ENCODE data around the gene VWF. TPM values are rescaled to one million over a fixed set of nuclear protein-coding genes. Genes with fewer than 3 reads are reported as not detected.
"Not testable (repeated sequence)": the region's sequence is repeated elsewhere in the genome, so short reads cannot be mapped to it uniquely, and the experiment has no call there.

VWF gene
- total RNA-seq, 1 donor: 0.72 TPM

- TF ChIP-seq, protein P1, sequence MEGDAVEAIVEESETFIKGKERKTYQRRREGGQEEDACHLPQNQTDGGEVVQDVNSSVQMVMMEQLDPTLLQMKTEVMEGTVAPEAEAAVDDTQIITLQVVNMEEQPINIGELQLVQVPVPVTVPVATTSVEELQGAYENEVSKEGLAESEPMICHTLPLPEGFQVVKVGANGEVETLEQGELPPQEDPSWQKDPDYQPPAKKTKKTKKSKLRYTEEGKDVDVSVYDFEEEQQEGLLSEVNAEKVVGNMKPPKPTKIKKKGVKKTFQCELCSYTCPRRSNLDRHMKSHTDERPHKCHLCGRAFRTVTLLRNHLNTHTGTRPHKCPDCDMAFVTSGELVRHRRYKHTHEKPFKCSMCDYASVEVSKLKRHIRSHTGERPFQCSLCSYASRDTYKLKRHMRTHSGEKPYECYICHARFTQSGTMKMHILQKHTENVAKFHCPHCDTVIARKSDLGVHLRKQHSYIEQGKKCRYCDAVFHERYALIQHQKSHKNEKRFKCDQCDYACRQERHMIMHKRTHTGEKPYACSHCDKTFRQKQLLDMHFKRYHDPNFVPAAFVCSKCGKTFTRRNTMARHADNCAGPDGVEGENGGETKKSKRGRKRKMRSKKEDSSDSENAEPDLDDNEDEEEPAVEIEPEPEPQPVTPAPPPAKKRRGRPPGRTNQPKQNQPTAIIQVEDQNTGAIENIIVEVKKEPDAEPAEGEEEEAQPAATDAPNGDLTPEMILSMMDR (IDR thresholded peaks at IDR 0.05; ENCODE audit: extremely low read depth, low read depth, low read length): no peak
Measured at GRCh38 chr12:6104027-6104426, 20.4 kb downstream of the VWF start.

DNA sequence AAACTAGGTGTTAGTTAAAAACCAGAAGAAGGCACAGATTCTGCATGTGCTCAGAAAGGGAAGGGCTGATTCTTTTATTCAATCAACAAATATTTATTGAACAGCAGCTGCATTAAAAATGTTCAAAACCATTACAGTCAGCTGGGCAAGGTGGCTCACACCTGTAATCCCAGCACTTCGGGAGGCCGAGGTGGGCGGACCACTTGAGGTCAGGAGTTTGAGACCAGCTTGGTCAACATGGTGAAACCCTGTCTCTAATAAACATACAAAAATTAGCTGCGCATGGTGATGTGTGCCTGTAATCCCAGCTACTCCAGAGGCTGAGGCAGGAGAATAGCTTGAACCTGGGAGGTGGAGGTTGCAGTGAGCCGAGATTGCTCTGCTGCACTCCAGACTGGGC is 22.4 kb downstream of the VWF start:
- H4K20me1 ChIP-seq (ENCODE audit: insufficient read depth, low read length); H2AFZ ChIP-seq (ENCODE audit: low read length); H3K9me3 ChIP-seq (ENCODE audit: low read depth, low read length); H3K27me3 ChIP-seq (ENCODE audit: insufficient read depth, low read length); DNase-seq (ENCODE audit: insufficient read length, low spot score, missing footprints); H3K4me1 ChIP-seq (ENCODE audit: insufficient read depth, low read length); H3K4me3 ChIP-seq (ENCODE audit: insufficient read depth, low read length); H3K36me3 ChIP-seq (ENCODE audit: insufficient read depth, low read length); H3K27ac ChIP-seq (ENCODE audit: low read depth, low read length); H3K4me2 ChIP-seq (ENCODE audit: insufficient read depth, low read length); H3K79me2 ChIP-seq (ENCODE audit: insufficient read depth, low read length): not testable (repeated sequence)

More at GRCh38 chr12:6104027-6104426, 20.4 kb downstream of the VWF start:
- Histone ChIP-seq H3K9me3 (ENCODE audit: low read depth, low read length) (no peaks in the 10 kb centered on the region), H3K4me1 (ENCODE audit: insufficient read depth, low read length) (no peaks in the 10 kb centered on the region), H3K27me3 (ENCODE audit: insufficient read depth, low read length) (no peaks in the 10 kb centered on the region), H3K27ac (ENCODE audit: low read depth, low read length) (no peak overlapping the region), H3K4me3 (ENCODE audit: insufficient read depth, low read length) (no peak overlapping the region), H3K4me2 (ENCODE audit: insufficient read depth, low read length) (no peak overlapping the region), H3K79me2 (ENCODE audit: insufficient read depth, low read length) (no peaks in the 10 kb centered on the region), H3K36me3 (ENCODE audit: insufficient read depth, low read length) (no peaks in the 10 kb centered on the region), H4K20me1 (ENCODE audit: insufficient read depth, low read length) (no peaks in the 10 kb centered on the region), H2AFZ (ENCODE audit: low read length) (no peak overlapping the region)
- DNase-seq (ENCODE audit: insufficient read length, low spot score, missing footprints): no peak

GRCh38 chr12:6099316-6099715 is 25.2 kb downstream of the VWF start:
- Histone ChIP-seq H3K4me1 (ENCODE audit: insufficient read depth, low read length) (peaks cover 6% of the 10 kb centered on the region), H3K4me3 (ENCODE audit: insufficient read depth, low read length) (no peak overlapping the region), H3K27me3 (ENCODE audit: insufficient read depth, low read length) (no peaks in the 10 kb centered on the region), H4K20me1 (ENCODE audit: insufficient read depth, low read length) (no peaks in the 10 kb centered on the region), H3K79me2 (ENCODE audit: insufficient read depth, low read length) (no peaks in the 10 kb centered on the region), H3K27ac (ENCODE audit: low read depth, low read length) (no peak overlapping the region), H3K4me2 (ENCODE audit: insufficient read depth, low read length) (no peak overlapping the region), H3K36me3 (ENCODE audit: insufficient read depth, low read length) (no peaks in the 10 kb centered on the region), H3K9me3 (ENCODE audit: low read depth, low read length) (no peaks in the 10 kb centered on the region), H2AFZ (ENCODE audit: low read length) (no peak overlapping the region)
- TF ChIP-seq, protein P1 (IDR thresholded peaks at IDR 0.05; ENCODE audit: extremely low read depth, low read depth, low read length): no peak
- DNase-seq (ENCODE audit: insufficient read length, low spot score, missing footprints): no peak

DNA sequence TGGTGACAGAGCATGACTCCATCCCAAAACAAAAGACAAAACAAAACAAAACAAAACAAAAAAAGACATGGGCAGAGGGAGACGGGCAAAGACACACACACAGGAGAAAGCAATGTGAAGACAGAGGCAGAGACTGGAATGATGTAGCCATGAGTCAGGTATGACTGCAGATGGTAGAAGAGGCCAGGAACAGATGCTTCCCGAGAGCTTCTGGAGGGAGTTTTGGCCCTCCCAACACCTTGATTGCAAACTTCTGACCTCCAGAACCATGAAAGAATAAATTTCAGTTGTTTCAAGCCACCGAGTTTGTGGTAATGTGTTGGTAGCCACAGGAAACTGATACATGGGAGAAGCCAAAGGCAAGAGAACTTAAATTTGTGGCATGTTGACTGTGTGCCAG is 27.1 kb downstream of the VWF start:
- Histone ChIP-seq H3K4me2 (ENCODE audit: insufficient read depth, low read length) (peak overlapping the region; percentile 20), H3K79me2 (ENCODE audit: insufficient read depth, low read length) (no peaks in the 10 kb centered on the region), H3K27ac (ENCODE audit: low read depth, low read length) (no peak overlapping the region), H3K9me3 (ENCODE audit: low read depth, low read length) (no peaks in the 10 kb centered on the region), H3K4me1 (ENCODE audit: insufficient read depth, low read length) (peaks cover 24% of the 10 kb centered on the region), H3K27me3 (ENCODE audit: insufficient read depth, low read length) (no peaks in the 10 kb centered on the region), H4K20me1 (ENCODE audit: insufficient read depth, low read length) (no peaks in the 10 kb centered on the region), H3K36me3 (ENCODE audit: insufficient read depth, low read length) (no peaks in the 10 kb centered on the region), H2AFZ (ENCODE audit: low read length) (no peak overlapping the region), H3K4me3 (ENCODE audit: insufficient read depth, low read length) (no peak overlapping the region)
- TF ChIP-seq, protein P1 (IDR thresholded peaks at IDR 0.05; ENCODE audit: extremely low read depth, low read depth, low read length): no peak
- DNase-seq (ENCODE audit: insufficient read length, low spot score, missing footprints): peak; percentile 62

Measured in osteoblast (primary cell).